ENCODE measurements around the gene ULK4.
"Not testable (repeated sequence)": the region's sequence is repeated elsewhere in the genome, so short reads cannot be mapped to it uniquely, and the experiment has no call there.

ULK4 gene

DNA sequence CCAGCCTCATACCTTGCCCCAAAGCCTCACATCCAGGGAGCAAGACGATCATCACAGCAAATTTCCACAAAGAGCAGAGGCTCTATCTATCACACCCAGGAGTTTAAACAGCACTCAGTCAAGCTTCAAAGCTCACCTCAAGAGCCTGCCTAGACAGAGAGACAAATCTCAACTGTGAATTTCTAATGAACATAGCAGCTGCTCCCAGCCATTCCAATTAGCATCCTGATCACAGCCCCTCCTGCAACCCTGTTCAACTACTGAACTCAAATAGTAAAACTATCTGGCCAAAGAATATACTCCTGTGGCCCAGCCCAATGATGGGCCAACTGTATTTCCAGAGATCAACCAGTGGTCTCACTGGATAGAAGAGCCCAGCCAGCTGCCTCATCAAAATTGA is 492.8 kb downstream of the ULK4 start:
- DNase-seq, result no peak

DNA sequence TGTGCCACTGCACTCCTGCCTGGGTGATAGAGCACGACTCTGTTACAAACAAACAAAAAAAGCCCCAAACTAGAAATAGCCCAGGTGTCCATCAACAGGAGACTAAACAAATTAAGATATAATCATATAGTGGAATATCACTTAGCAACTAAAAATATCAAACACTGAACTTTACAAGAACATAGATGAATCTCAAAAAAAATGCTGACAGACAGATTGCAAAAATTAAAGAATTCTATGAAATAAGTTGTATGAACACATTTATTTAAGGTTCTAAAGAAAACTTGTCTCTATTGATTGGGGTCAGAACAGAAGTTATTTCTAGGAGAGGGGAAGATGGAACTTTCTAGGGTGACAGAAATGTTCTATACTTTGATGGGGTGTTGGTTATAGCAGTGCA is 494.4 kb downstream of the ULK4 start:
- DNase-seq, result no peak

DNA sequence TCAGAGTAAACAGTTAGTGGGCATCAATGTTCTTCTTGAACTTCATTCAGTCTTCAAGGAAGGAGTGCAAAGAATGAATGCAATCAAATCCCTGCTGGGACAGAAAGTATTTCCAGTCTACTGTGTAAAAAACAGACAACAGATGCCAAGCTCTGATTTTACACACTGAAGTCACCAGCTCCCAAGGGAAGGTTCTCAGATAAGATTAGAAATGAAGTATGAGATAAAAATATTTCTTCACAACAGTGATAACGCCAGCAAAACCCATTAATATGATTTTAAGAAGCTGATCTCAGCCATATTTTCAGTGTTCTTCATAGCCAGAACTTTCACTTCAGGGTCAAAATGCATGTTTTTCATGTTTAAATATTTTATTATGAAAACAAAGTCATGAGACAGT is 497.0 kb downstream of the ULK4 start:
- DNase-seq, result no peak

DNA sequence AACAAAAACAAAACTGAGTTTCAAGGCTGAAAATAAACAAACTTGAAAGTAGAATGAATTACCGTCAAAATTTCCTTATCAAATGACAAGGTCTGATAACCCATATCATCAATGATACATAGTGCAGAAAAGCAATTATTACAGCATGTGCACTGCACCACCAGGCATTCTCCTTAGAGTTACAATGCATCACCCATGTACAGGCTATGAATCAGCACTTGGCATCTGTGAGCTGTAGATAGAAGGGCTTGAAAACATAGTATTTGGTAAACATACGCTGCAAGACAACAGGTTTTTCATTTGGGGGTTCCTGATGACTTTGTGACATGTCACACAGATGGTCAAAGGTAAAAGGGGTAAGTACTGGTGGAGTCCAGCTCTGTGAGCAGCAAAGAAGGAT is 497.5 kb downstream of the ULK4 start:
- DNase-seq, result no peak

DNA sequence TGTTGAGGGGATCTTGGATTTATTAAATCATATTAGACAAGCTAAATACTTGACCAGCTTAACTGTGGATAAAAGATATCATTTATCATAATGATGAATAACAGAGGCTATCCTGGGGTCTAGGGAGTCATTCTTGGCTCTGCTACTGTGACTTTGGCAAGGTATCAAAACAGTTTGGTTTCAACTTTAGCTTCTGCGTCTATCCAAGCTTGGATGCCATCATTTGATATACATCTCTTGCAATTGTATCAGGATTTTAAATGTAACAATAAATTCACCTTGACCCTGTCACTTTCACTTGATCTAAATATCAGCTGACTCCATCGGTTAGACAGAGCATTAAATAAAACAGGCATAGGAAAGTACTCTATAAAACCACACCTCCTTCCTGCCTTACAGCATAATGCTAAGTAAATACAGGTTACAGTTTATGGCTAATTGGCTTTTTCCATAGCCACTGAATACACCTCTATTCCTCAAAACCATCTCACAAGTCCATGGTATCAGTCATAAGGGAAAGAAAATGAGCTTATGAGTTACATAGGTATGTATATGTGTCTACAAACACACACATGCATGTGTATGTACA is 499.7 kb downstream of the ULK4 start:
- DNase-seq, result no peak

DNA sequence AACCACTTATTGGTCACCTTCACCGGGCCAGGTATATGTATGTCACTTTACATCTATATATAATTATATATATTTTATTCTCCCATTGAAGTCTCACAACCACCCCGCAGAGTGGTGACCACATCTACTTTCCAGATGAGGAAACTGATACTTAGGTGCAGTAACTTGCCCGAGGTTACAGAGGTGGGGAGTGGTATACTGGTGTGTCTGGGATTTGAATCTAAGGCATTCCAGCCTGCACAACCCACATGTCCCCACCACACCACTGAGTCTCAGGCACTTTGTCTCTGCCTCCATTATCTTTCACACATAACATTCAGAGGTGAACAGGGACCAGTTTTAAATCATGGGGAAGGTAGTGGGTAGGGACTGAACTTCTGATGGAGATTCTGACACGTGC is 501.2 kb downstream of the ULK4 start:
- no peak for DNase-seq

DNA sequence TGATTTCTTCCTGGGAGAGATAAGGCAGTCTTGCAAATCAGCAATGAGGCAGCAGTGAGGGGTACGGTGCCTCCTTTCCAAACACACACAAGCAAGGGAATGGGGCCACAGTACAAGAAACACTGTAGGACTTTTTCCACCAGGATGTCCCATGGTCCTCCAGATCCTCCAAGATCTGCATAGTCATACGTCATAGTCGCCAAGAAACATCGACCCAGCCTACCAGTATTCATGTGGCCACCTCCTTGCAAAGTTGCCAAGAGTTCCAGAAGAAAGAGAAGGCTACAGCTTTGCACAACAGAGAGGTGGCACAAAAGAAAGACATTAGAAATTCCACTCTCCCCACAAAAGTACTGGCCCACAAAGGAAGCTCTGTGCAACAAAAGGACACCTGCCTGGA is 504.7 kb downstream of the ULK4 start:
- DNase-seq, result no peak

DNA sequence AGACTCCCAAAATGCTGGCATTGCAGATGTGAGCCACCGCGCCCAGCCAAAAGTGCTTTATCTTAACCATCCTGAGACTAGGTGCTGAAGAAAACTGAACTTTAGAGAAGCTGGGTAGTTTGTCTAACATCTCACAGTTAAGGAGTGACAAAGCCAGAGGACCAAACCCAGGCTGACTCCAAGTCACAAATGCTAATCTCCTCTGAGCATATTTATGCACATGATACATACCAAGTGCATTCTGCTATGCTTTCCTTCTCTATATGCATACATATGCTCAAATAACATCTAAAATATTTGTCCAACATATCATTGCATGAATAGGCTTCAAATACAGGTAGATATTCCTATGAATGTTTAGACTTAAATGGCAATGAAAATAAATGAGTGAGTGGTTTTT is 505.7 kb downstream of the ULK4 start:
- no peak for DNase-seq

DNA sequence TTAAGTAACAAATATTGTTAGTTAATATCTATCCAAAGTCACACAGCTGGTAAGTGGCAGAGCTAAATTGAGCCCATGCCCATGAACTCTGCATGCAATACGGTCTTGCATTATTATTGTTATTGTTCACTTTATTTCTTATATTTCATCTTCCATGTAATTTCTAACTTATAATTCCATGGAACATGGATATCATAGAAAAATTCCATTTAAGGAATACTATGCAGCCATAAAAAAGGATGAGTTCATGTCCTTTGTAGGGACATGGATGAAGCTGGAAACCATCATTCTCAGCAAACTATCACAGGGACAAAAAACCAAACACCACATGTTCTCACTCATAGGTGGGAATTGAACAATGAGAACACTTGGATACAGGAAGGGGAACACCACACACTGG is 508.3 kb downstream of the ULK4 start:
- not testable (repeated sequence) for DNase-seq

DNA sequence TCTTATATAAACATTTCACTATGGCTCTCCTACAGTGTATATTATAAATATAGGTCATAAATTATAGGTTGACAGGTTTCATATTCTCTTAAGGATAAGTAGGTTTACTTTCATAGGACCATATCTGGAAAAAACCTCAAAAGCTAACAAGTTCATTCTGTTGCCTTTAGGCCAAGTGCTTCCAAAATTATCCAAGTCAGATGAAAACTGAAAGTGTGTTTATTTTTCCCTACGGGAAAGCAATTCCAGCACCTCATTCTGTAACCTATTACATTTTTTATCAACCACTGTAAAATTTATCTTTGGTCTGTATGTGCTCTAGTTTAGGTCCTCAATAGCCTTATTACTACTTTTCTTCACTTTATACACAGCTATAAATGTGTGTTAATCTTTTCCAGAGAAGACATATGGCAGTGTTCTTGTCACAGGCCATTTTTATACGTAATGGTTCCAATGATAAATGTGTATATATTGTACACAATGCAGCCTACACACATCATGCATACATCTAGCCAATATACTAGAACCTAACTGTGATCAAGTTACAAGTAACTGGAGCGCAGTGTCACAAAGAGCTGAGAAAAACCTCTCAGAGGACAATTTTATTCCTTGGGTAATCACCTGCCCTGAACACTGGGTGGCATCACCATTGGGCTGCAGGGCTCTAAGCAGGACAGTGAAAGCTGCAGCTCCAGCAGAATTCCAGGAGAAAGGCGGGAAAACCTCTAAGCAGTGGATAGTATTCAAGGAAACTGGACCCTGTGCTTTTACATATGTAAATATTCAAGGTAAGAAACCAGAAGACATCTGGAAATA is 511.3 kb downstream of the ULK4 start:
- DNase-seq, result peak; percentile 20

DNA sequence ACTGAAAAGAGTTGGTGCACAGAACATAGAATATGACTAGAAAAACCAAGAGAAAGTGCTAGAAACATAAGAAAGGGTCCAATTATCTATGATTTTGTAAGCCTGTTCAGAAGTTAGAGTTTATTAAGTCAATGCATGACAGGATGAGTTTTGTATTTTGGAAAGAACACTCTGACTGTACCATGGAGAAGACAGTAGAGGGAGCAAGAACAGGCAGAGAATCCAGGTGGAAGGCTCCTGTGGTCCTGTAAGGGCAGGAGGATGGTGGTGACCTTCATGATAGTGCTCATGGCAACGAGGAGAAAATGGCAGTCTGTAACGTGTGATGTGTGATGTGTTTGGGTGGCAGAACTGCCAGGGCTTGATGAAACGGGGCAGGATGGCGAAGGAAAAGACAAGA is 513.5 kb downstream of the ULK4 start:
- DNase-seq, result no peak

DNA sequence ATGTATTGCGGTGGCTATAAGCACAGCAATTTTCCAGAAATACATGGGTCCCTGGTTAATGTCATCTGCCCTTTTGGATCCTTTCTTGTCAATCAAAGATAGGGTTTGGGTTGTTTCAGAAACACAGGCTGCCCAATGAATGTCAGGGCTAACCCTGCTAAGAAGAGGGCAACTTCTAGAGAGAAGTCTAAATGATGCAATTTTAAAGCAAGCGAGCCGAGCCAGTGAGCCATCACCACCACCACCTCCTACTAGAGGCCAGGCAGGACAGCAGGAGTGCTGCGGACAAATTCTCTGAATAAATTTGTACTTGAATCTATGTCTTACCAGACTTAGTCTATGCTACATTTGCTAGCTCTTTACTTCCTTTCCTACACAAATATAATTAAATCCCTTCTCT is 514.2 kb downstream of the ULK4 start:
- no peak for DNase-seq

DNA sequence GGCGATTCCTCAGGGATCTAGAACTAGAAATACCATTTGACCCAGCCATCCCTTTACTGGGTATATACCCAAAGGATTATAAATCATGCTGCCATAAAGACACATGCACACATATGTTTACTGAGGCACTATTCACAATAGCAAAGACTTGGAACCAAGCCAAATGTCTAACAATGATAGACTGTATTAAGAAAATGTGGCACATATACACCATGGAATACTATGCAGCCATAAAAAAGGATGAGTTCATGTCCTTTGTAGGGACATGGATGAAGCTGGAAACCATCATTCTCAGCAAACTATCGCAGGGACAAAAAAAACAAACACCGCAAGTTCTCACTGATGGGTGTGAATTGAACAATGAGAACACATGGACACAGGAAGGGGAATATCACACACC is 515.6 kb downstream of the ULK4 start:
- not testable (repeated sequence) for DNase-seq

DNA sequence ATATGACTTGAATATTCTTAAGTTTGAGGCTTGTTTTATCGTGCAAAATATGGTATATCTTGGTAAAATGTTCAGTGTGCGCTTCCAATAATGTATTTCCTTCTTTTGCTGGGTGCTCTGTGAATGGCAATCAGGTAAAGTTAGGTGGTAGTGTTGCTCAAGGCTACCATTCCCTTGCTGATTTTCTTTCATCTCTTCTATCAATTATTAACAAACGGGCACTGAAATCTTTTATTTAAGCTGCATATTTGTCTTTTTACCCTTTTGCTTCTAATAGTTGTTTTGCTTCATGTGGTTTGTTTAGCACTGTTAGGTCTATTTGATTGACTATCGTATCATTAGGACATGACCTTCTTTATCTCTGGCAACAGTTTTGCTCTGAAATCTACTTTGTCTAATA is 520.3 kb downstream of the ULK4 start:
- DNase-seq, result no peak

DNA sequence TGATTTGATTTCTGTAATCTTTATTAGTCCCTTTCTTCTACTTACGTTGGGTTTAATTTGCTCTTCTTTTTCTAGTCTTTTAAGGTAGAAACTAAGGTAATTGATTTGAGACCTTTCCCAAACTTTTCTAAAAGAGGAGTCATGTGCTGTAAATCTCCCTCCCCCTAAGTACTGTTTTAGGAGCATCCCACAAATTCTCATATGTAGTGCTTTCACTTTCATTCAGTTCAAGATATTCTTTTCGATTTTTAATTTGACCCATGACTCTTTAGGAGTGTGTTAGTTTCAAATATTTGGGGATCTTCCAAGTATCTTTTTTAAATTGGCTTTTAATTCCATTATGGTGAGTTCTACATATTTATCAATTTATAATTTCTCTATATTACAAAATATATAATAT is 520.8 kb downstream of the ULK4 start:
- no peak for DNase-seq

DNA sequence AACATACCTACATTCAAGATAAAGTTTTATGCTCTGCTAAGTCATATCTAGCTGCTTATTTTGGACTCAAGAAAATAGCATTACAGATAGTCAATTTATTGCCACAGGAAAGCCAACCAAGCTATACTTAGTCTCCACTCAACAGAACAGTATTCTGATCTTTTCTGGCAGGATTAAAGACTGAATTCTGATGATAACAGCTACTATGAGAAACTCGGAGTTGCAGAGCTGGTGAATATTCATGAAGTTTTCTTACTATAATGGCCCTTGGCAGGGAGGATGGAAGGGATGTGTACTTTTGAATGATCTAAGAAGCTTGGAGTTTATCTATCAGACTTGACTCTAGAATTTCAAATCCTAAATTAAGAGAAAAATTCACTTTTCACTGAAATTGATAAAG is 524.9 kb downstream of the ULK4 start:
- no peak for DNase-seq

DNA sequence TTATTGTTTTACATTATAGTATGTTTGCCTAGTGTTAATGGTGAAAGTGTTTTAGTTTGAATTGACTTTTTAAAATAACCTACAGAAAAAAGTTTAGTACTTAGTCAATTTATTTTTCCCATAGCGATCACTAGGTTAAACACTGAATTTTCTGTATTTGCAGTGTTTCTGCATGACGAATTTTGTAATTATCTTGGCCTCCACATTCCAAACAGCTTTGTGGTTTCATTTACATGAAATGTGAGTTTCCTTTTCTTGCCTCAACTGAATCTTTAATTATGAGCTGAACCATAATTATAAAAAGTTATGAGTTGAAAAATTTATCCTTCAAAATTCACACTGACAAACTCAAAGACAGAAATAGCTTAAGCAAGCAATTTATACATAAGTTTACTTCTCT is 527.1 kb downstream of the ULK4 start:
- DNase-seq, result no peak

DNA sequence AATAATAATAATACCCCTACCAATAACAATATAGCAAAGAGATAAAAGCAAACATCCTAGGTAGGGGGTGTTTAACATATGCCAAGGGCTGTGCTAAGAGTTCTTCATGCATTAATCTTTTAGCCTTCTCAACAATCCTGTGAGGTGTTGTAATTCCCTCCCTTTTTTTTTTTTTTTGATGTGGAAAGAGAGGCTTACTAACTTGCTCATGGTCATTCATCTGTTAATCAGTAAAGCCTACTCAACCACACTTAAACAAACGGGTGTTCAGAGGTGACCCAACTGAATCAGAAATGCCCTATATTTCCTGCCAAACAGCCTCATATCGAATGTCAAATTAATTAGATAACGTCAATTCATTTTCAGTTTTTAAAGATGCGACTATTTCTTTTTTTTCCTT is 530.5 kb downstream of the ULK4 start:
- DNase-seq, result no peak

DNA sequence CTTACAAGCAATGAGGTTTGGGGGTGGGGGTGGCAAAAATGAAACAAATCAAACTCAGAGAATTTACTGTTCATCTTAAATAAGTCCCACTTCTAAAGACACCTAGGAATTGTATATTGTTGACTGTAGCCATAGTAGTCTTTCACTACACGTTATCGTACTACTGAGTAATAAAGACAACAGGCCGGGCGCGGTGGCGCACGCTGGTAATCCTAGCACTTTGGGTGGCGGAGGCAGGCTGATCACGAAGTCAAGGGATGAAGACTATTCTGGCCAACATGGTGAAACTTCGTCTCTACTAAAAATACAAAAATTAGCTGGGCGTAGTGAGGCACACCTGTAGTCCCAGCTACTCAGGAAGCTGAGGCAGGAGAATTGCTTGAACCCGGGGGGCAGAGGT is 531.0 kb downstream of the ULK4 start:
- no peak for DNase-seq

DNA sequence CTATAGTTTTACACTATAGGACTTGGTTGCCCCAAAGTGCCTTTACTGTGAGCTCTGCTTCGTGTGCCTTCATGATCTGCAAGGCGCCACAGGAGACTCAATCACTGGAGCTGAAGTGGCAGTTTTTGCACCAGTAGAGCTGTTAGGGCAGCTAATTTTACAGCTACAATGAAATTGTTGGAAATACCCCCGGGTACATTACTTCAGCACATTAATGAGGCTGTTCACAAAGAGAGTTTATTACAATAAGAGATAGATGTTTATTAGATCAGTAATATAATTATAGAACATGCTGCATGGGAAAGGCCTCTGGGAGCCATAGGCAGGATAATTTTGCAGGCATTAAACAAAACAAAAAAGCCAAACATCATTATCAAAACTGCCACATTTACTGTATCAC is 531.5 kb downstream of the ULK4 start:
- DNase-seq, result no peak

DNA sequence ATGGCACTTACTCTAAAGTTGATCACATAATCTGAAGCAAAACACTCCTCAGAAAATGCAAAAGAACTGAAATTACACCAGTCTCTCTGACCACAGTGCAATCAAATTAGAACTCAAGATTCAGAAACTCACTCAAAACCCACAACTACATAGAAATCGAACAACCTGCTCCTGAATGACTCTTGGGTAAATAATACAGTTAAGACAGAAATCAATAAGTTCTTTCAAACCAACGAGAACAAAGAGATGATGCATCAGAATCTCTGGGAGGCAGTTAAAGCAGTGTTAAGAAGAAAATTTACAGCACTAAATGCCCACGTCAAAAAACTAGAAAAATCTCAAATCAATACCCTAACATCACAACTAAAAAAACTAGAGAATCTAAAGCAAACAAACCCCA is 535.4 kb downstream of the ULK4 start:
- DNase-seq, result no peak

DNA sequence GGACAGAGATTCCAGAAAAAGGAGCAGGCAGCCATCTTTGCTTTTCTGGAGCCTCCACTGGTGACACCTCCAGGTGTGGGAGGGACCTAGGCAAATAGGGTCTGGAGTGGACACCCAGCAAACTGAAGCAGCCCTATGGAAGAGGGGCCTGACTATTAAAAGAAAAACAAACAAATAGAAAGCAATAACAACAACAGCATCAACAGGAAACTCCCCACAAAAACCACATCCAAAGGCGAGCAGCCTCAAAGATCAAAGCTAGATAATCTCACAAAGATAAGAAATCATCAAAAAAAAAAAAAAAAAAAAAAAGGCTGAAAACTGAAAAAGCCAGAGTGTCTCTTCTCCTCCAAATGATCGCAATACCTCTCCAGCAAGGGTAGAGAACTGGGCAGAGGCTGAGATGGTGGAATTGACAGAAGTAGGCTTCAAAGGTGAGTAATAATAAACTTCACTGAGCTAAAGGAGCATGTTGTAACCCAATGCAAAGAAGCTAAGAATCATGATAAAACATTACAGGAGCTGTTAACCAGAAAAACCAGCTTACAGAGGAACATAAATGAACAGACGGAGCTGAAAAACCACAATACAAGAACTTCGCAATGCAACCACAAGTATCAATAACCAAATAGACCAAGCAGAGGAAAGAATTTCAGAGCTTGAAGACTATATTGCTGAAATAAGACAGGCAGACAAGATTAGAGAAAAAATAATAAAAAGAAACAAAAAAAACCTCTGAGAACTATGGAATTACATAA is 537.2 kb downstream of the ULK4 start:
- no peak for DNase-seq

DNA sequence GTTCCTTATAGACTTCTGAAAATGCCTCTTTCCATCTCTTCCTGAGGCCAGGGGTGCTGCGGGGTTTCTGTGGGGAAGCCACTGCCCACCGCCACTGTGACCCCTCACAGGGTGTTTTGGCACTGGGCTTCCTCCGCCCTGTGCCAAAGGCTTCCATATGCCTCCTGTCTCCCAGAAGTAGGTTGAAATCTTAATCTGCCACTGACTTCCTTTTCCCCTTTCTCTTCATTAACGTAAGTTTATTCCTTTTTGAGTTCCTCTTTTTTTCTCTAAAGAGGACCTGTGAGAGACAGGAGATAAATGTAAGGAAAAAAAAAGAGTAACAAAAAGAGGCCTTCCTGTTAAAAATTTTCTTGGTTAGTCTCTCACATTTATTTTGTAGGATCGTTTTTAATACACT is 542.1 kb downstream of the ULK4 start:
- no peak for DNase-seq

DNA sequence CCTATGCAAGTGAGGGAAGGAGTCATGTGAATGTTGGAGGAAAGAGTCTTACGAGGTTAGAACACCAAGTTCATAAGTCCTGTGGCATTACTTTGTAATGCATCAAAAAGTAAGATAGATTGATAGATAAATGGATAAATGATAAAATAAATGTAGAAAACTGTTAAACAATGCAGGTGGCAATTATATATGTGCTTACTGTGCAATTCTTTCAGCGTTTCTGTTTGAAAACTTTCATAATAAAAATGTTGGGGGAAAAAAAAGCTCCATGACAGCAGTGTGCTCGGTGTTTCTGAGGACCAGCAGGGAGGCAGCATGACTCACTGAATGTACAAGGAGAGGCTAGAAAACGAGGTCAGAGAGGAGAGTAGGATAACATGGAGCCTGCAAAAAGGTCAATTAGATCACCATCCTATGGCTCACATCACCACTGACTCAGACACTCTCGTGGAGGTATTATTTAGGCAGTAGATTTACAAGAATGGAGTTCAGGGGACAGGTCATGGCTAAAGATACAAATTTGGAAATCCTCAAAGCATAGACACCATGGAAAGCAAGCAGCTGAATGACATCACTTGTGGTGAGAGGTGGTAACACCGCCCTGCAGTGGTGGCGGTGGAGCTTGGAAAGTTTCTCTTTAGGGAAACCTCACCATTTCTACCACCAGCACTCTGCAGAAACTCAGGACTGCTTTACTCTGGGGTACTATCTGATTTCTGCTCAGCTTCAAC is 542.8 kb downstream of the ULK4 start:
- no peak for DNase-seq
